ENCODE results near the gene SYNPO.

DNA sequence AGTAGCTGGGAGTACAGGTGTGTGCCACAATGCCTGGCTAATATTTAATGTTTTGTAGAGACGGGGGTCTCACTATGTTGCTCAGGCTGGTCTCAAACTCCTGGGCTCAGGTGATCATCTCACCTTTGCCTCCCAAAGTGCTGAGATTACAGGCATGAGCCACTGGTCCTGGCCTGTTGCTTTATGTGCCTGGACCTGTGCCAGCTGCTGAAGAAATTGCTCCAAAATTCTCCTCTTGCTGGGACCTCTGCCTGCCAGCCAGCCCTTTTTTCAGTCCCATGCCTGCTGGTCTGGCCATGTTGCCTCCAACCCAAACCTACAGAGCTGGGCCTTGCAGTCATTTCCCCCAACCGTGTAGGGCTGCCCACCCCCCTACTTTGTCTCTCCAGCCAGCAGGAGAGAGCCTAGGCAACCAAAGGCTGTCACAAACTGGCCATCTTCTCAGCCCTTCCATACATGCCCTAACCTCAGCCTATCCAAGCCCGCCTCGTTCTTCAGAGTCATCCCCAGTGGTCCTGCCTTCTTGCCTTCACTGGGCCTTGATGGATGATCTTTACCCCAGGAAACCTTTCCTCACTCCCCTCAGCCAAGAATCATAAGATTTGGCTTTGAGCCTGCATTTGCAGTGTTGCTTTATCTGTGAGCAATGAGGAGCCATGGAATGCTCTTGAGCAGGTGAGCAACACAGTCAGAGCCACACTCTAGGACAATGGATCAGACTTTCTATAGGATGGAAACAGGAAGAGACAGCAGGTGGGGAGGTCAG is 27.4 kb upstream of the SYNPO start:
- TF ChIP-seq, protein P1, sequence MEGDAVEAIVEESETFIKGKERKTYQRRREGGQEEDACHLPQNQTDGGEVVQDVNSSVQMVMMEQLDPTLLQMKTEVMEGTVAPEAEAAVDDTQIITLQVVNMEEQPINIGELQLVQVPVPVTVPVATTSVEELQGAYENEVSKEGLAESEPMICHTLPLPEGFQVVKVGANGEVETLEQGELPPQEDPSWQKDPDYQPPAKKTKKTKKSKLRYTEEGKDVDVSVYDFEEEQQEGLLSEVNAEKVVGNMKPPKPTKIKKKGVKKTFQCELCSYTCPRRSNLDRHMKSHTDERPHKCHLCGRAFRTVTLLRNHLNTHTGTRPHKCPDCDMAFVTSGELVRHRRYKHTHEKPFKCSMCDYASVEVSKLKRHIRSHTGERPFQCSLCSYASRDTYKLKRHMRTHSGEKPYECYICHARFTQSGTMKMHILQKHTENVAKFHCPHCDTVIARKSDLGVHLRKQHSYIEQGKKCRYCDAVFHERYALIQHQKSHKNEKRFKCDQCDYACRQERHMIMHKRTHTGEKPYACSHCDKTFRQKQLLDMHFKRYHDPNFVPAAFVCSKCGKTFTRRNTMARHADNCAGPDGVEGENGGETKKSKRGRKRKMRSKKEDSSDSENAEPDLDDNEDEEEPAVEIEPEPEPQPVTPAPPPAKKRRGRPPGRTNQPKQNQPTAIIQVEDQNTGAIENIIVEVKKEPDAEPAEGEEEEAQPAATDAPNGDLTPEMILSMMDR (IDR thresholded peaks at IDR 0.05): no peak
- no peak for TF ChIP-seq POLR2A (IDR thresholded peaks at IDR 0.05)
